Fibroblast of the conjunctiva (primary cell): Measurements from ENCODE around the gene POLR3C.

Source experiments
- DNase-seq: peaks from one replicate; pipeline ENCODE4 v3.0.0-alpha.2; 2010; ENCODE audit warnings: low read depth

POLR3C gene

GRCh38 chr1:145871994-145872924 is 48.3 kb downstream of the POLR3C start:
- no peak for DNase-seq

DNA sequence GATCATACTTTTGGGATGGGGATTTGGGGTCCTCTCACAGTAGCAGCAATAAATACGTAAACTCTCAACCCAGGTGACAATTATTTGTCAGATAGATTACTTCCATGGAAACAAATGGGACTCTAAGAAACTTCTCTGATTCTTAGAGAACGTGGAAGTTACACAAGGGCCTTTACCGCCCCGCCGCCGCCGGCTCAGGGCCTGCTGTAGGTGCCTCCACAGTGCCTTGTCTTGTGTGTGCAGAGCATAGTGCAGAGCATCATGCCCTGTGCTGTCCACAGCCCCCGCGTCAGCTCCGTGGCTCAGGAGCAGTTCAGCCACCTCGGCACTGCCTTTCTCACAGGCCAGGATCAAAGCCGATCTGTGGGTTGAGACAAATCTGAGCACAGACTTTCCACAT is 50.6 kb downstream of the POLR3C start:
- DNase-seq: no peak

GRCh38 chr1:145877923-145878486 is 54.0 kb downstream of the POLR3C start:
- no peak for DNase-seq

DNA sequence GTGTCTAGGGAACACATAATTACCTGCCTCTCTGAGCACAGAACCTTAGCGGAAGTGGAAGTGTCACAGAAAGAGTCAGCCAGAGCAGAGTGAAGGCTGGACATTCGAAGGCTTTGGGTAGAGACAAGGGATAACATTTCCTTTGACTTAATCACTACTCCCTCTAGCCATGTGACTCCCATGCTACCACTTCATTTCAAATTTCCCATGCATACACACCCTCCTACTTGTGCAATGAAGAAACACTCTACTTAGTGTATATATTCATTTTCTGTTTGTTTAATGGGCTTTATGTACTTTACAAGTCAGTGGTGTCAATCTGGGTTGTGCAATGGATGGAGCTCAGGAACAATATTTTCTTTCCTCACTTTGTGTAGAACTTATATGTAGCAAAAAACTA is 54.7 kb downstream of the POLR3C start:
- no peak for DNase-seq

- DNase-seq: no peak
Measured at GRCh38 chr1:145879775-145880174, 55.8 kb downstream of the POLR3C start.

- DNase-seq: peak; percentile 26
Measured at GRCh38 chr1:145884675-145885074, 60.7 kb downstream of the POLR3C start.

GRCh38 chr1:145885738-145886287 is 61.8 kb downstream of the POLR3C start, which contains the start of gene ANKRD35:
Gene ANKRD35, minus strand, starts transcription at chr1:145885866. Its CDS starts 108 bp downstream, at chr1:145885758.
- no peak for DNase-seq

- no peak for DNase-seq
Measured at GRCh38 chr1:145886390-145886789, 62.4 kb downstream of the POLR3C start.

DNA sequence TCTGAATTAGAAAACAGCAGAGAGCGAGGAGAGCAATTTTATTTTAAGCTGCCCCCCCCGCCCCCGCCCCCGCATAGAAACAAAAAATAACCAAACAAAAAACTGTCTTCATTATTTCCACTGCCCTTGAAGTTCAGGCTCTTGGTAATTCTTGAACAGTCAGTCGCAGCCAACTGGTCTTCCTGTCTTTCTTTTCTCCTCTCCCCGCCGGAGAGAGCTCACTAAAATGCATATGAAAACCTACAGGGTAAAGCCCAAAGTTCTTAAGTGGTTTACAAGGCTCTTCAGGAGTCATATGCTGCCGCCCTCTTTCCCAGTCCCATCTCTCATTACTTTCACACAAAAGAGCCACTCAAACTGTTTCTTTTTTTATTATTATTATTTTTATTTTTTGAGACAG is 62.8 kb downstream of the POLR3C start:
- no peak for DNase-seq

DNA sequence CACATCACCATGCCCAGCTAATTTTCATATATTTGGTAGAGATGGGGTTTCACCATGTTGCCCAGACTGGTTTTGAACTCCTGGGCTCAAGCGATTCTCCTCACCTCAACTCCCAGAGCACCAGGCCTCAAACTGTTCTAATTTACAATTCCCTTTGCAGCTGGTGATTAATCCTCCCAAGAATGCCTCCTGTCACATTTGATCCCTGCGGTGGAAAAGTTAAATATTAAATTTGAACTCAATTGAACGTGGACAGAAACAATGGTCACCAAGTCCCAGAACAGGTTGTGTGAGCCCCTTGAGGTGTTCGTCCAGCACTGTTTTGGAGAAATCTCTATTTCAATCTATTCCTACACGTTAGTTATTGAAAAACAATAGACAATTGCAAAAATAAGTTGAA is 63.6 kb downstream of the POLR3C start:
- no peak for DNase-seq

GRCh38 chr1:145889722-145890121 is 65.7 kb downstream of the POLR3C start:
- DNase-seq: no peak

DNA sequence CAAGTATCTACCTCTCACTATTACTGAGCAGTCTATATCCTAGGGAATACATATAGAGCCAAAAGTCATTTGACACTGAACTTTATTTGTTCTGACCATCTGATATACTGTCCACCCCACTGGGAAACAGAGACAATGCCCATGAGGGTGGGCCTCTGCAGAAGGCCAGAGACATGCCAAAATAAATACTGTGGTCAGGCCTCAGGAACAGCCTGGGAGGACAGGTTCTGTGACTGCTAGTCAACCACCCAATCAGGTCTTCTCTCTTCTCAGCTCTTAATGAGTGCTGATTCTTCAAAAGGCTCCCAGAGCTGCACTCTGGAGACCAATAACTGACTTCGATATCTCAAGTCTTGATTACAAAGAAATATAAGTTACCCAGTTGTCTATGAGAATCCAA is 67.1 kb downstream of the POLR3C start:
- DNase-seq: no peak

DNA sequence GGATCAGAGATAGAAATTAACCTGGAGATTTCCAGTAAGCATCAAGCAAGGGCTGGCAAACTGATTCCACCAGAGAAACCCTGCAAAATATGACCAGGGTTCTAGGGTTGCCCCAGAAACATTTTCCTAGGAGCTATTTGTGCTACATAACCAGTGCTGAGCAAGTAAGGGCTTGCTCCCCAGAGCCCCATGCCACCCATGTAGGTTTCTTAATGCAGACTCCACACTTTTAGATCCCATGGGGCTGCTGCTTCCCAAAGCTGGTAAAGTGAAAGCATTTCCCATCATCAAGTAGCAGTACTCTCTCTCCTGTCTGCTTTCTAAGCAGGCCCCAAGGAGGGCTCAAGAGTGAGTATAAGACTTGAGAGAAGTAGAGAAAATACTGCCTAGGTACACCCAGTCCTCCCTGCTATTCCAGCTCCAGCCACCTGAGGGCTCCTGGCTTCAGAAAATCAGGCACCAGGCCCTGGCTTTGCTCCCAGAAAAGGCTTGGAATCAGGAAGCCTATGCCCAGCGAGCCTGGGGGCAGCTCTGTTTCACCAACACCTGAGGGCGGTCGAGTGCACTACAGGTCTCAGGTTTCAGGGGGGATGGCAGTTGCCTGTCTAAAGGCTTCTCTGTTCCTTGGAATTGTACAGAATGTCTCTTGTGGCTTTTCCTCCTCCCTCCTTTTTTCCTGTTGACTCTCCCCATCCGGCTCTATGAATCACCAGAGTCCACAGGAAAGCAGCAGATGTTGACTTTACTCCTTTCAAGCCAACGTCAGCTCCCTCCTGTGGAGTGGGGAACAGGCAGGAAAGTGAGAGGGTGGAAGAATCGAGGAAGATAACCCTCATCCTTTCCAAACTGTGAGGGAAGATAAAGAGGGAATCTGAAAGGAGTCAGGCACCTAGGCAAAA is 67.8 kb downstream of the POLR3C start:
- DNase-seq: peak; percentile 97

- DNase-seq: no peak
Measured at GRCh38 chr1:145892486-145893087, 68.6 kb downstream of the POLR3C start.

DNA sequence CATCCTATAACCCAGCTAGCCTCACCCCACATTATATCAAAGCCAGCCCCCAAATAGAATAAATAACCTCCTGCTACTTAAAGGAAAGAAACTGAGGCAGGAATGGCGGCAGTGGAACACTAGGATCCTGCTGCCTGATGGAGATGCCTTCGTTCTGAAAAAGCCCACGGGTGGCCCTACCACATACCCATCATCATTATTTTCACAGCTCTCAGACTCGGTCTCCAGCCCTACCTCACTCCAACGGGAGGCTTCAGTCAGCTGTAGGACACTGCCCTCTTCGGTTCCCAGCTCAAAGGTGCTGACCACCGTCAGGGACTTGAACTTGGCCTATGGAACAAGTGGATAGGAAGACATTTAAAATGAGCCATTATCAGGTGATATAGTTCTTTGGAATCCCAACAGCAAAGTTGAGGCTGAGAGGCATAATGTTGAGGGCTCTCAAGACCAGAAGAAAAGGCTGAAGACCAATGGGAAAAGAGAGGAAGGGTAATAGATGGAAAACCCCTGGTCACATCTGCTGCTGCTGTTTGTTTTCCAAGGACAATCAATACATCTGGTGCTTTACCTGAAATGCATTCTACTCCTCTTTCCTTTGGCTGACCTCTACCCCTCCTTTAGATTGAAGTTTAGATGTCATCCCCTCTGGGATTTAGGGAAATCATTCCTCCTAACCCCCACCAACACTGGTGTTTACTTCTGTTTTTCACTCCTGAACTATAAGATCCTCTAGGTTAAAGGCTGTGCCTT is 69.5 kb downstream of the POLR3C start:
- DNase-seq: no peak
